Measurements from ENCODE around the gene SOBP. TPM values are rescaled to one million over a fixed set of nuclear protein-coding genes. Genes with fewer than 3 reads are reported as not detected.

Gene SOBP
- total and polyA plus RNA-seq, 2 experiments from 2014 or later, result 1.5 to 3.0 TPM

DNA sequence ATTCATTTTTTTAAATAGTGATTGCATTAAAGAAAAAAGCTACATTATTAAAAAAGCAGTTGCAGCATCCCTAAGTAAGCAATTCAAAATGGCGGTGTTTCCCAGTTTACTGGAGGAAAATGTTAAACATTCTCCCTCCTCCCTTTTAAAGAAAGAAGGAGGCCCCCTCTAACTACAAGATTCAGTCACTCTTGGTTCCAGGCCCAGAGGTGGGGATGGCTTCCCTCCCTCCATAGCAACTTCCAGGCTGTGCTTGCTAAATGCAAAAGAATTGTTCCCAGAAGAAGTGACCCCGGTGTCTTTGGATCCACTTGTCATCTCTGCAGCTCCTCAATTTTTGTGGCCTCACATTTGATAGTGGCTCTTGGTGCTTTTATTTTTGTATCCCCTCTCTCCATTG, 165.9 kb downstream of the SOBP start:
- no peak overlapping the region for H2AFZ ChIP-seq
- no peak overlapping the region for H3K4me3 ChIP-seq
- no peak overlapping the region for H3K4me3 Mint-ChIP-seq
- peaks cover 3% of the 10 kb centered on the region; the same call in 2 of the 3 replicates for H3K36me3 Mint-ChIP-seq (ENCODE audit: low read depth)
- H3K9me2 ChIP-seq (ENCODE audit: insufficient read depth), result 0 out of 2 replicates have a peak, but pooled peaks cover 8% of the 10 kb centered on the region
- H3K4me2 ChIP-seq, result no peak overlapping the region
- H3K36me3 ChIP-seq (ENCODE audit: insufficient read depth), result no peaks in the 10 kb centered on the region
- H3K27ac Mint-ChIP-seq, result no peak overlapping the region
- H3K27ac ChIP-seq (ENCODE audit: low read depth), result no peak overlapping the region
- no peaks in the 10 kb centered on the region for H3K27me3 ChIP-seq (ENCODE audit: insufficient read depth)
- TF ChIP-seq, protein P1, sequence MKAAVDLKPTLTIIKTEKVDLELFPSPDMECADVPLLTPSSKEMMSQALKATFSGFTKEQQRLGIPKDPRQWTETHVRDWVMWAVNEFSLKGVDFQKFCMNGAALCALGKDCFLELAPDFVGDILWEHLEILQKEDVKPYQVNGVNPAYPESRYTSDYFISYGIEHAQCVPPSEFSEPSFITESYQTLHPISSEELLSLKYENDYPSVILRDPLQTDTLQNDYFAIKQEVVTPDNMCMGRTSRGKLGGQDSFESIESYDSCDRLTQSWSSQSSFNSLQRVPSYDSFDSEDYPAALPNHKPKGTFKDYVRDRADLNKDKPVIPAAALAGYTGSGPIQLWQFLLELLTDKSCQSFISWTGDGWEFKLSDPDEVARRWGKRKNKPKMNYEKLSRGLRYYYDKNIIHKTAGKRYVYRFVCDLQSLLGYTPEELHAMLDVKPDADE (IDR thresholded peaks at IDR 0.05), result no peak
- no peak for TF ChIP-seq CREB1 (CRISPR knock-in tag; IDR thresholded peaks at IDR 0.05; ENCODE audit: low read depth)
- TF ChIP-seq EZH2phosphoT487 (IDR thresholded peaks at IDR 0.05; ENCODE audit: unreplicated experiment), result no peak
- no peak for TF ChIP-seq POLR2AphosphoS5 (IDR thresholded peaks at IDR 0.05; ENCODE audit: low read depth)
- TF ChIP-seq, protein P2, sequence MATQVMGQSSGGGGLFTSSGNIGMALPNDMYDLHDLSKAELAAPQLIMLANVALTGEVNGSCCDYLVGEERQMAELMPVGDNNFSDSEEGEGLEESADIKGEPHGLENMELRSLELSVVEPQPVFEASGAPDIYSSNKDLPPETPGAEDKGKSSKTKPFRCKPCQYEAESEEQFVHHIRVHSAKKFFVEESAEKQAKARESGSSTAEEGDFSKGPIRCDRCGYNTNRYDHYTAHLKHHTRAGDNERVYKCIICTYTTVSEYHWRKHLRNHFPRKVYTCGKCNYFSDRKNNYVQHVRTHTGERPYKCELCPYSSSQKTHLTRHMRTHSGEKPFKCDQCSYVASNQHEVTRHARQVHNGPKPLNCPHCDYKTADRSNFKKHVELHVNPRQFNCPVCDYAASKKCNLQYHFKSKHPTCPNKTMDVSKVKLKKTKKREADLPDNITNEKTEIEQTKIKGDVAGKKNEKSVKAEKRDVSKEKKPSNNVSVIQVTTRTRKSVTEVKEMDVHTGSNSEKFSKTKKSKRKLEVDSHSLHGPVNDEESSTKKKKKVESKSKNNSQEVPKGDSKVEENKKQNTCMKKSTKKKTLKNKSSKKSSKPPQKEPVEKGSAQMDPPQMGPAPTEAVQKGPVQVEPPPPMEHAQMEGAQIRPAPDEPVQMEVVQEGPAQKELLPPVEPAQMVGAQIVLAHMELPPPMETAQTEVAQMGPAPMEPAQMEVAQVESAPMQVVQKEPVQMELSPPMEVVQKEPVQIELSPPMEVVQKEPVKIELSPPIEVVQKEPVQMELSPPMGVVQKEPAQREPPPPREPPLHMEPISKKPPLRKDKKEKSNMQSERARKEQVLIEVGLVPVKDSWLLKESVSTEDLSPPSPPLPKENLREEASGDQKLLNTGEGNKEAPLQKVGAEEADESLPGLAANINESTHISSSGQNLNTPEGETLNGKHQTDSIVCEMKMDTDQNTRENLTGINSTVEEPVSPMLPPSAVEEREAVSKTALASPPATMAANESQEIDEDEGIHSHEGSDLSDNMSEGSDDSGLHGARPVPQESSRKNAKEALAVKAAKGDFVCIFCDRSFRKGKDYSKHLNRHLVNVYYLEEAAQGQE (IDR thresholded peaks at IDR 0.05; ENCODE audit: unreplicated experiment), result no peak
- TF ChIP-seq ZNF331 (CRISPR knock-in tag; IDR thresholded peaks at IDR 0.05; ENCODE audit: low read depth), result no peak
- TF ChIP-seq, protein P3, sequence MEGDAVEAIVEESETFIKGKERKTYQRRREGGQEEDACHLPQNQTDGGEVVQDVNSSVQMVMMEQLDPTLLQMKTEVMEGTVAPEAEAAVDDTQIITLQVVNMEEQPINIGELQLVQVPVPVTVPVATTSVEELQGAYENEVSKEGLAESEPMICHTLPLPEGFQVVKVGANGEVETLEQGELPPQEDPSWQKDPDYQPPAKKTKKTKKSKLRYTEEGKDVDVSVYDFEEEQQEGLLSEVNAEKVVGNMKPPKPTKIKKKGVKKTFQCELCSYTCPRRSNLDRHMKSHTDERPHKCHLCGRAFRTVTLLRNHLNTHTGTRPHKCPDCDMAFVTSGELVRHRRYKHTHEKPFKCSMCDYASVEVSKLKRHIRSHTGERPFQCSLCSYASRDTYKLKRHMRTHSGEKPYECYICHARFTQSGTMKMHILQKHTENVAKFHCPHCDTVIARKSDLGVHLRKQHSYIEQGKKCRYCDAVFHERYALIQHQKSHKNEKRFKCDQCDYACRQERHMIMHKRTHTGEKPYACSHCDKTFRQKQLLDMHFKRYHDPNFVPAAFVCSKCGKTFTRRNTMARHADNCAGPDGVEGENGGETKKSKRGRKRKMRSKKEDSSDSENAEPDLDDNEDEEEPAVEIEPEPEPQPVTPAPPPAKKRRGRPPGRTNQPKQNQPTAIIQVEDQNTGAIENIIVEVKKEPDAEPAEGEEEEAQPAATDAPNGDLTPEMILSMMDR (conservative IDR thresholded peaks at IDR 0.05; ENCODE audit: low read depth in 2 of 2), result no peak
- no peak for TF ChIP-seq JUNB (IDR thresholded peaks at IDR 0.05; ENCODE audit: unreplicated experiment)
- no peak for TF ChIP-seq STAT1 (IDR thresholded peaks at IDR 0.05; ENCODE audit: unreplicated experiment)
- TF ChIP-seq EZH2 (IDR thresholded peaks at IDR 0.05; ENCODE audit: low read depth, unreplicated experiment), result no peak
- TF ChIP-seq NANOG (IDR thresholded peaks at IDR 0.05; ENCODE audit: borderline replicate concordance), result no peak
- no peak for TF ChIP-seq ZNF114 (CRISPR knock-in tag; IDR thresholded peaks at IDR 0.05)
- TF ChIP-seq, protein P4, sequence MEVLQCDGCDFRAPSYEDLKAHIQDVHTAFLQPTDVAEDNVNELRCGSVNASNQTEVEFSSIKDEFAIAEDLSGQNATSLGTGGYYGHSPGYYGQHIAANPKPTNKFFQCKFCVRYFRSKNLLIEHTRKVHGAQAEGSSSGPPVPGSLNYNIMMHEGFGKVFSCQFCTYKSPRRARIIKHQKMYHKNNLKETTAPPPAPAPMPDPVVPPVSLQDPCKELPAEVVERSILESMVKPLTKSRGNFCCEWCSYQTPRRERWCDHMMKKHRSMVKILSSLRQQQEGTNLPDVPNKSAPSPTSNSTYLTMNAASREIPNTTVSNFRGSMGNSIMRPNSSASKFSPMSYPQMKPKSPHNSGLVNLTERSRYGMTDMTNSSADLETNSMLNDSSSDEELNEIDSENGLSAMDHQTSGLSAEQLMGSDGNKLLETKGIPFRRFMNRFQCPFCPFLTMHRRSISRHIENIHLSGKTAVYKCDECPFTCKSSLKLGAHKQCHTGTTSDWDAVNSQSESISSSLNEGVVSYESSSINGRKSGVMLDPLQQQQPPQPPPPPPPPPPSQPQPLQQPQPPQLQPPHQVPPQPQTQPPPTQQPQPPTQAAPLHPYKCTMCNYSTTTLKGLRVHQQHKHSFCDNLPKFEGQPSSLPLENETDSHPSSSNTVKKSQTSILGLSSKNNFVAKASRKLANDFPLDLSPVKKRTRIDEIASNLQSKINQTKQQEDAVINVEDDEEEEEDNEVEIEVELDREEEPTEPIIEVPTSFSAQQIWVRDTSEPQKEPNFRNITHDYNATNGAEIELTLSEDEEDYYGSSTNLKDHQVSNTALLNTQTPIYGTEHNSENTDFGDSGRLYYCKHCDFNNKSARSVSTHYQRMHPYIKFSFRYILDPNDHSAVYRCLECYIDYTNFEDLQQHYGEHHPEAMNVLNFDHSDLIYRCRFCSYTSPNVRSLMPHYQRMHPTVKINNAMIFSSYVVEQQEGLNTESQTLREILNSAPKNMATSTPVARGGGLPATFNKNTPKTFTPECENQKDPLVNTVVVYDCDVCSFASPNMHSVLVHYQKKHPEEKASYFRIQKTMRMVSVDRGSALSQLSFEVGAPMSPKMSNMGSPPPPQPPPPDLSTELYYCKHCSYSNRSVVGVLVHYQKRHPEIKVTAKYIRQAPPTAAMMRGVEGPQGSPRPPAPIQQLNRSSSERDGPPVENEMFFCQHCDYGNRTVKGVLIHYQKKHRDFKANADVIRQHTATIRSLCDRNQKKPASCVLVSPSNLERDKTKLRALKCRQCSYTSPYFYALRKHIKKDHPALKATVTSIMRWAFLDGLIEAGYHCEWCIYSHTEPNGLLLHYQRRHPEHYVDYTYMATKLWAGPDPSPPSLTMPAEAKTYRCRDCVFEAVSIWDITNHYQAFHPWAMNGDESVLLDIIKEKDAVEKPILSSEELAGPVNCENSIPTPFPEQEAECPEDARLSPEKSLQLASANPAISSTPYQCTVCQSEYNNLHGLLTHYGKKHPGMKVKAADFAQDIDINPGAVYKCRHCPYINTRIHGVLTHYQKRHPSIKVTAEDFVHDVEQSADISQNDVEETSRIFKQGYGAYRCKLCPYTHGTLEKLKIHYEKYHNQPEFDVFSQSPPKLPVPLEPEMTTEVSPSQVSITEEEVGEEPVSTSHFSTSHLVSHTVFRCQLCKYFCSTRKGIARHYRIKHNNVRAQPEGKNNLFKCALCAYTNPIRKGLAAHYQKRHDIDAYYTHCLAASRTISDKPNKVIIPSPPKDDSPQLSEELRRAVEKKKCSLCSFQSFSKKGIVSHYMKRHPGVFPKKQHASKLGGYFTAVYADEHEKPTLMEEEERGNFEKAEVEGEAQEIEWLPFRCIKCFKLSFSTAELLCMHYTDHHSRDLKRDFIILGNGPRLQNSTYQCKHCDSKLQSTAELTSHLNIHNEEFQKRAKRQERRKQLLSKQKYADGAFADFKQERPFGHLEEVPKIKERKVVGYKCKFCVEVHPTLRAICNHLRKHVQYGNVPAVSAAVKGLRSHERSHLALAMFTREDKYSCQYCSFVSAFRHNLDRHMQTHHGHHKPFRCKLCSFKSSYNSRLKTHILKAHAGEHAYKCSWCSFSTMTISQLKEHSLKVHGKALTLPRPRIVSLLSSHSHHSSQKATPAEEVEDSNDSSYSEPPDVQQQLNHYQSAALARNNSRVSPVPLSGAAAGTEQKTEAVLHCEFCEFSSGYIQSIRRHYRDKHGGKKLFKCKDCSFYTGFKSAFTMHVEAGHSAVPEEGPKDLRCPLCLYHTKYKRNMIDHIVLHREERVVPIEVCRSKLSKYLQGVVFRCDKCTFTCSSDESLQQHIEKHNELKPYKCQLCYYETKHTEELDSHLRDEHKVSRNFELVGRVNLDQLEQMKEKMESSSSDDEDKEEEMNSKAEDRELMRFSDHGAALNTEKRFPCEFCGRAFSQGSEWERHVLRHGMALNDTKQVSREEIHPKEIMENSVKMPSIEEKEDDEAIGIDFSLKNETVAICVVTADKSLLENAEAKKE (CRISPR knock-in tag; IDR thresholded peaks at IDR 0.05), result no peak
- no peaks in the 10 kb centered on the region for H4K20me1 ChIP-seq (replicated peaks; ENCODE audit: insufficient read depth)
- no peaks in the 10 kb centered on the region for H3K9me3 Mint-ChIP-seq
- ATAC-seq (no peak), DNase-seq (ENCODE audit: low spot score) (no peak)
- H3K4me1 Mint-ChIP-seq, result peaks cover 28% of the 10 kb centered on the region
- H3K4me1 ChIP-seq (ENCODE audit: insufficient read depth), result peaks cover 30% of the 10 kb centered on the region; the same call in 1 of the 2 replicates
- H3K79me2 ChIP-seq (replicated peaks; ENCODE audit: insufficient read depth), result no peaks in the 10 kb centered on the region
- no peaks in the 10 kb centered on the region for H3K27me3 Mint-ChIP-seq (ENCODE audit: insufficient read depth, low read depth, poor library complexity)
- no peaks in the 10 kb centered on the region for H3F3A ChIP-seq (replicated peaks; ENCODE audit: low read depth)
